ENCODE results near the gene RBM47.
"Not testable (repeated sequence)": the region's sequence is repeated elsewhere in the genome, so short reads cannot be mapped to it uniquely, and the experiment has no call there.

RBM47 gene

GRCh38 chr4:40520533-40520932 lies 109.1 kb downstream of the RBM47 start:
- Histone ChIP-seq H3K9me3 (ENCODE audit: control insufficient read depth, low read depth, low read length) (no peaks in the 10 kb centered on the region), H3K27ac (ENCODE audit: low read length) (no peak overlapping the region), H3K9ac (ENCODE audit: low read length) (no peak overlapping the region), H3K36me3 (ENCODE audit: control insufficient read depth, low read depth, low read length) (no peaks in the 10 kb centered on the region), H3K4me1 (ENCODE audit: control insufficient read depth, low read depth, low read length) (peaks cover 6% of the 10 kb centered on the region), H3K27me3 (ENCODE audit: control insufficient read depth, insufficient read depth, low read length) (no peaks in the 10 kb centered on the region), H3K4me3 (ENCODE audit: low read length) (no peak overlapping the region)

GRCh38 chr4:40517081-40517480 lies 112.6 kb downstream of the RBM47 start:
- H3K4me1 ChIP-seq (ENCODE audit: control insufficient read depth, low read depth, low read length): peaks cover 17% of the 10 kb centered on the region
- not testable (repeated sequence) for H3K27ac ChIP-seq (ENCODE audit: low read length); H3K4me3 ChIP-seq (ENCODE audit: low read length)

GRCh38 chr4:40516651-40517050 lies 113.0 kb downstream of the RBM47 start:
- Histone ChIP-seq H3K4me1 (ENCODE audit: control insufficient read depth, low read depth, low read length) (peaks cover 17% of the 10 kb centered on the region), H3K27ac (ENCODE audit: low read length) (no peak overlapping the region), H3K4me3 (ENCODE audit: low read length) (no peak overlapping the region), H3K27me3 (ENCODE audit: control insufficient read depth, insufficient read depth, low read length) (no peaks in the 10 kb centered on the region), H3K9me3 (ENCODE audit: control insufficient read depth, low read depth, low read length) (no peaks in the 10 kb centered on the region), H3K36me3 (ENCODE audit: control insufficient read depth, low read depth, low read length) (no peaks in the 10 kb centered on the region), H3K9ac (ENCODE audit: low read length) (no peak overlapping the region)

More at GRCh38 chr4:40517081-40517480, 112.6 kb downstream of the RBM47 start:
- not testable (repeated sequence) for H3K9ac ChIP-seq (ENCODE audit: low read length); H3K9me3 ChIP-seq (ENCODE audit: control insufficient read depth, low read depth, low read length); H3K36me3 ChIP-seq (ENCODE audit: control insufficient read depth, low read depth, low read length); H3K27me3 ChIP-seq (ENCODE audit: control insufficient read depth, insufficient read depth, low read length)

- Histone ChIP-seq H3K27ac (ENCODE audit: low read length) (no peak overlapping the region), H3K27me3 (ENCODE audit: control insufficient read depth, insufficient read depth, low read length) (no peaks in the 10 kb centered on the region), H3K36me3 (ENCODE audit: control insufficient read depth, low read depth, low read length) (no peaks in the 10 kb centered on the region), H3K4me1 (ENCODE audit: control insufficient read depth, low read depth, low read length) (peaks cover 17% of the 10 kb centered on the region), H3K9ac (ENCODE audit: low read length) (no peak overlapping the region), H3K4me3 (ENCODE audit: low read length) (no peak overlapping the region), H3K9me3 (ENCODE audit: control insufficient read depth, low read depth, low read length) (no peaks in the 10 kb centered on the region)
Measured at GRCh38 chr4:40515398-40516293, 114.0 kb downstream of the RBM47 start.

GRCh38 chr4:40515037-40515397 lies 114.6 kb downstream of the RBM47 start:
- no peaks in the 10 kb centered on the region for H3K27me3 ChIP-seq (ENCODE audit: control insufficient read depth, insufficient read depth, low read length)
- H3K27ac ChIP-seq (ENCODE audit: low read length): no peak overlapping the region
- H3K36me3 ChIP-seq (ENCODE audit: control insufficient read depth, low read depth, low read length): no peaks in the 10 kb centered on the region
- peaks cover 17% of the 10 kb centered on the region for H3K4me1 ChIP-seq (ENCODE audit: control insufficient read depth, low read depth, low read length)
- H3K9ac ChIP-seq (ENCODE audit: low read length): no peak overlapping the region
- no peak overlapping the region for H3K4me3 ChIP-seq (ENCODE audit: low read length)
- H3K9me3 ChIP-seq (ENCODE audit: control insufficient read depth, low read depth, low read length): no peaks in the 10 kb centered on the region

GRCh38 chr4:40514497-40514951 lies 115.1 kb downstream of the RBM47 start:
- no peaks in the 10 kb centered on the region for H3K9me3 ChIP-seq (ENCODE audit: control insufficient read depth, low read depth, low read length)
- H3K27me3 ChIP-seq (ENCODE audit: control insufficient read depth, insufficient read depth, low read length): no peaks in the 10 kb centered on the region
- no peak overlapping the region for H3K9ac ChIP-seq (ENCODE audit: low read length)
- H3K4me3 ChIP-seq (ENCODE audit: low read length): no peak overlapping the region
- peaks cover 17% of the 10 kb centered on the region for H3K4me1 ChIP-seq (ENCODE audit: control insufficient read depth, low read depth, low read length)
- H3K27ac ChIP-seq (ENCODE audit: low read length): no peak overlapping the region
- no peaks in the 10 kb centered on the region for H3K36me3 ChIP-seq (ENCODE audit: control insufficient read depth, low read depth, low read length)

- no peak overlapping the region for H3K27ac ChIP-seq (ENCODE audit: low read length)
Measured at GRCh38 chr4:40511036-40511614, 118.5 kb downstream of the RBM47 start.

GRCh38 chr4:40507977-40508376 lies 121.7 kb downstream of the RBM47 start:
- Histone ChIP-seq H3K27ac (ENCODE audit: low read length) (no peak overlapping the region), H3K4me1 (ENCODE audit: control insufficient read depth, low read depth, low read length) (no peaks in the 10 kb centered on the region), H3K4me3 (ENCODE audit: low read length) (no peak overlapping the region), H3K27me3 (ENCODE audit: control insufficient read depth, insufficient read depth, low read length) (no peaks in the 10 kb centered on the region), H3K9ac (ENCODE audit: low read length) (no peak overlapping the region), H3K9me3 (ENCODE audit: control insufficient read depth, low read depth, low read length) (no peaks in the 10 kb centered on the region), H3K36me3 (ENCODE audit: control insufficient read depth, low read depth, low read length) (no peaks in the 10 kb centered on the region)

More at GRCh38 chr4:40511036-40511614, 118.5 kb downstream of the RBM47 start:
- H3K4me1 ChIP-seq (ENCODE audit: control insufficient read depth, low read depth, low read length): peaks cover 14% of the 10 kb centered on the region
- no peaks in the 10 kb centered on the region for H3K27me3 ChIP-seq (ENCODE audit: control insufficient read depth, insufficient read depth, low read length)
- no peak overlapping the region for H3K9ac ChIP-seq (ENCODE audit: low read length)
- no peaks in the 10 kb centered on the region for H3K9me3 ChIP-seq (ENCODE audit: control insufficient read depth, low read depth, low read length)
- no peaks in the 10 kb centered on the region for H3K36me3 ChIP-seq (ENCODE audit: control insufficient read depth, low read depth, low read length)
- no peak overlapping the region for H3K4me3 ChIP-seq (ENCODE audit: low read length)

GRCh38 chr4:40506492-40506891 lies 123.2 kb downstream of the RBM47 start:
- Histone ChIP-seq H3K4me3 (ENCODE audit: low read length) (no peak overlapping the region), H3K9me3 (ENCODE audit: control insufficient read depth, low read depth, low read length) (no peaks in the 10 kb centered on the region), H3K27me3 (ENCODE audit: control insufficient read depth, insufficient read depth, low read length) (no peaks in the 10 kb centered on the region), H3K9ac (ENCODE audit: low read length) (no peak overlapping the region), H3K27ac (ENCODE audit: low read length) (no peak overlapping the region), H3K4me1 (ENCODE audit: control insufficient read depth, low read depth, low read length) (no peaks in the 10 kb centered on the region), H3K36me3 (ENCODE audit: control insufficient read depth, low read depth, low read length) (no peaks in the 10 kb centered on the region)

GRCh38 chr4:40506066-40506465 lies 123.6 kb downstream of the RBM47 start:
- H3K27me3 ChIP-seq (ENCODE audit: control insufficient read depth, insufficient read depth, low read length): no peaks in the 10 kb centered on the region
- H3K4me1 ChIP-seq (ENCODE audit: control insufficient read depth, low read depth, low read length): no peaks in the 10 kb centered on the region
- no peak overlapping the region for H3K27ac ChIP-seq (ENCODE audit: low read length)

GRCh38 chr4:40502934-40503333 lies 126.7 kb downstream of the RBM47 start:
- Histone ChIP-seq H3K27ac (ENCODE audit: low read length) (no peak overlapping the region), H3K36me3 (ENCODE audit: control insufficient read depth, low read depth, low read length) (no peaks in the 10 kb centered on the region), H3K4me3 (ENCODE audit: low read length) (no peak overlapping the region), H3K27me3 (ENCODE audit: control insufficient read depth, insufficient read depth, low read length) (no peaks in the 10 kb centered on the region), H3K4me1 (ENCODE audit: control insufficient read depth, low read depth, low read length) (no peaks in the 10 kb centered on the region), H3K9me3 (ENCODE audit: control insufficient read depth, low read depth, low read length) (no peaks in the 10 kb centered on the region), H3K9ac (ENCODE audit: low read length) (no peak overlapping the region)

More at GRCh38 chr4:40506066-40506465, 123.6 kb downstream of the RBM47 start:
- Histone ChIP-seq H3K36me3 (ENCODE audit: control insufficient read depth, low read depth, low read length) (no peaks in the 10 kb centered on the region), H3K9ac (ENCODE audit: low read length) (no peak overlapping the region), H3K9me3 (ENCODE audit: control insufficient read depth, low read depth, low read length) (no peaks in the 10 kb centered on the region), H3K4me3 (ENCODE audit: low read length) (no peak overlapping the region)

- Histone ChIP-seq H3K9me3 (ENCODE audit: control insufficient read depth, low read depth, low read length) (no peaks in the 10 kb centered on the region), H3K27ac (ENCODE audit: low read length) (no peak overlapping the region), H3K9ac (ENCODE audit: low read length) (no peak overlapping the region), H3K4me3 (ENCODE audit: low read length) (no peak overlapping the region), H3K27me3 (ENCODE audit: control insufficient read depth, insufficient read depth, low read length) (no peaks in the 10 kb centered on the region), H3K4me1 (ENCODE audit: control insufficient read depth, low read depth, low read length) (no peaks in the 10 kb centered on the region), H3K36me3 (ENCODE audit: control insufficient read depth, low read depth, low read length) (no peaks in the 10 kb centered on the region)
Measured at GRCh38 chr4:40502220-40502619, 127.4 kb downstream of the RBM47 start.
